Right lobe of liver (tissue), 4 donors: ENCODE data around the gene CTBP1.

Experiments
- CTCF ChIP-seq, 4 donors: fragments of 200-600 bp in 3 of 4; fragments of 450-650 bp in 1 of 4; IDR thresholded peaks; one replicate each; pipeline versions ENCODE4 v1.5.1 to v1.8.0; 2016 to 2022; ENCODE audit warnings: antibody characterized with exemption in 4 of 4, mild to moderate bottlenecking in 2 of 4
- POLR2A ChIP-seq: fragments of 450-650 bp; IDR thresholded peaks from one replicate; pipeline ENCODE4 v1.6.1; 2017; ENCODE audit warnings: antibody characterized with exemption, mild to moderate bottlenecking
- donor health status: DM: no; HTN: no; CAD: no.
- donor health status: DM: no; HTN: no; CAD: no.
- donor health status: DM: no; HTN: yes; CAD: no.

GRCh38 chr4:1255699-1256098 lies 6.8 kb upstream of the CTBP1 start:
- no peak for TF ChIP-seq CTCF (IDR thresholded peaks at IDR 0.05)
- no peak for TF ChIP-seq POLR2A
